ENCODE data around the gene POLR1B.

DNA sequence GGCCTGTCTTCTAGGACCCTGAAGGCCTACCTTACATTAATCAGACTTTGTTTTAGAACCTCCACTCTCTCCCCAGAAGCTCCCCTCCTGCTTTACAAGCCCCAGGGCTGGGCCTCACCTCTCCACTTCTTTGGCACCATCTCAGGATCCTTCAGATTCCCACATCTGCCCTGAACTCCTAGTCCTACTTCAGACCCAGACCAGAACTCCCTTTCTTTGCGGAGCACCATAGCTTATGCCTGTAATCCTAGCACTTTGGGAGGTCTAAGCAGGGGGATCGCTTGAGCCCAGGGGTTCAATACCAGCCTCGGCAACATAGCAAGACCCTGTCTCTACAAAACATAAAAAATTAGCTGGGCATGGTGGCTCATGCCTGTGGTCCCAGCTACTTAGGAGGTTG lies 43.1 kb downstream of the POLR1B start:
- TF ChIP-seq, protein P1, sequence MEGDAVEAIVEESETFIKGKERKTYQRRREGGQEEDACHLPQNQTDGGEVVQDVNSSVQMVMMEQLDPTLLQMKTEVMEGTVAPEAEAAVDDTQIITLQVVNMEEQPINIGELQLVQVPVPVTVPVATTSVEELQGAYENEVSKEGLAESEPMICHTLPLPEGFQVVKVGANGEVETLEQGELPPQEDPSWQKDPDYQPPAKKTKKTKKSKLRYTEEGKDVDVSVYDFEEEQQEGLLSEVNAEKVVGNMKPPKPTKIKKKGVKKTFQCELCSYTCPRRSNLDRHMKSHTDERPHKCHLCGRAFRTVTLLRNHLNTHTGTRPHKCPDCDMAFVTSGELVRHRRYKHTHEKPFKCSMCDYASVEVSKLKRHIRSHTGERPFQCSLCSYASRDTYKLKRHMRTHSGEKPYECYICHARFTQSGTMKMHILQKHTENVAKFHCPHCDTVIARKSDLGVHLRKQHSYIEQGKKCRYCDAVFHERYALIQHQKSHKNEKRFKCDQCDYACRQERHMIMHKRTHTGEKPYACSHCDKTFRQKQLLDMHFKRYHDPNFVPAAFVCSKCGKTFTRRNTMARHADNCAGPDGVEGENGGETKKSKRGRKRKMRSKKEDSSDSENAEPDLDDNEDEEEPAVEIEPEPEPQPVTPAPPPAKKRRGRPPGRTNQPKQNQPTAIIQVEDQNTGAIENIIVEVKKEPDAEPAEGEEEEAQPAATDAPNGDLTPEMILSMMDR (IDR thresholded peaks at IDR 0.05; ENCODE audit: low read depth, low read length, missing input control), result no peak
- TF ChIP-seq, protein P2, sequence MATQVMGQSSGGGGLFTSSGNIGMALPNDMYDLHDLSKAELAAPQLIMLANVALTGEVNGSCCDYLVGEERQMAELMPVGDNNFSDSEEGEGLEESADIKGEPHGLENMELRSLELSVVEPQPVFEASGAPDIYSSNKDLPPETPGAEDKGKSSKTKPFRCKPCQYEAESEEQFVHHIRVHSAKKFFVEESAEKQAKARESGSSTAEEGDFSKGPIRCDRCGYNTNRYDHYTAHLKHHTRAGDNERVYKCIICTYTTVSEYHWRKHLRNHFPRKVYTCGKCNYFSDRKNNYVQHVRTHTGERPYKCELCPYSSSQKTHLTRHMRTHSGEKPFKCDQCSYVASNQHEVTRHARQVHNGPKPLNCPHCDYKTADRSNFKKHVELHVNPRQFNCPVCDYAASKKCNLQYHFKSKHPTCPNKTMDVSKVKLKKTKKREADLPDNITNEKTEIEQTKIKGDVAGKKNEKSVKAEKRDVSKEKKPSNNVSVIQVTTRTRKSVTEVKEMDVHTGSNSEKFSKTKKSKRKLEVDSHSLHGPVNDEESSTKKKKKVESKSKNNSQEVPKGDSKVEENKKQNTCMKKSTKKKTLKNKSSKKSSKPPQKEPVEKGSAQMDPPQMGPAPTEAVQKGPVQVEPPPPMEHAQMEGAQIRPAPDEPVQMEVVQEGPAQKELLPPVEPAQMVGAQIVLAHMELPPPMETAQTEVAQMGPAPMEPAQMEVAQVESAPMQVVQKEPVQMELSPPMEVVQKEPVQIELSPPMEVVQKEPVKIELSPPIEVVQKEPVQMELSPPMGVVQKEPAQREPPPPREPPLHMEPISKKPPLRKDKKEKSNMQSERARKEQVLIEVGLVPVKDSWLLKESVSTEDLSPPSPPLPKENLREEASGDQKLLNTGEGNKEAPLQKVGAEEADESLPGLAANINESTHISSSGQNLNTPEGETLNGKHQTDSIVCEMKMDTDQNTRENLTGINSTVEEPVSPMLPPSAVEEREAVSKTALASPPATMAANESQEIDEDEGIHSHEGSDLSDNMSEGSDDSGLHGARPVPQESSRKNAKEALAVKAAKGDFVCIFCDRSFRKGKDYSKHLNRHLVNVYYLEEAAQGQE (IDR thresholded peaks at IDR 0.05), result no peak
- TF ChIP-seq RAD21 (IDR thresholded peaks at IDR 0.05) (no peak), SP1 (IDR thresholded peaks at IDR 0.05) (no peak), JUND (IDR thresholded peaks at IDR 0.05) (no peak), YY1 (IDR thresholded peaks at IDR 0.05) (no peak), TAF1 (conservative IDR thresholded peaks at IDR 0.05) (no peak), HNF4A (conservative IDR thresholded peaks at IDR 0.05) (no peak)
- TF ChIP-seq, protein P3, sequence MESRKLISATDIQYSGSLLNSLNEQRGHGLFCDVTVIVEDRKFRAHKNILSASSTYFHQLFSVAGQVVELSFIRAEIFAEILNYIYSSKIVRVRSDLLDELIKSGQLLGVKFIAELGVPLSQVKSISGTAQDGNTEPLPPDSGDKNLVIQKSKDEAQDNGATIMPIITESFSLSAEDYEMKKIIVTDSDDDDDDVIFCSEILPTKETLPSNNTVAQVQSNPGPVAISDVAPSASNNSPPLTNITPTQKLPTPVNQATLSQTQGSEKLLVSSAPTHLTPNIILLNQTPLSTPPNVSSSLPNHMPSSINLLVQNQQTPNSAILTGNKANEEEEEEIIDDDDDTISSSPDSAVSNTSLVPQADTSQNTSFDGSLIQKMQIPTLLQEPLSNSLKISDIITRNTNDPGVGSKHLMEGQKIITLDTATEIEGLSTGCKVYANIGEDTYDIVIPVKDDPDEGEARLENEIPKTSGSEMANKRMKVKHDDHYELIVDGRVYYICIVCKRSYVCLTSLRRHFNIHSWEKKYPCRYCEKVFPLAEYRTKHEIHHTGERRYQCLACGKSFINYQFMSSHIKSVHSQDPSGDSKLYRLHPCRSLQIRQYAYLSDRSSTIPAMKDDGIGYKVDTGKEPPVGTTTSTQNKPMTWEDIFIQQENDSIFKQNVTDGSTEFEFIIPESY (IDR thresholded peaks at IDR 0.05), result no peak
- TF ChIP-seq, protein P4, sequence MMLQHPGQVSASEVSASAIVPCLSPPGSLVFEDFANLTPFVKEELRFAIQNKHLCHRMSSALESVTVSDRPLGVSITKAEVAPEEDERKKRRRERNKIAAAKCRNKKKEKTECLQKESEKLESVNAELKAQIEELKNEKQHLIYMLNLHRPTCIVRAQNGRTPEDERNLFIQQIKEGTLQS (IDR thresholded peaks at IDR 0.05), result no peak
- TF ChIP-seq, protein P5, sequence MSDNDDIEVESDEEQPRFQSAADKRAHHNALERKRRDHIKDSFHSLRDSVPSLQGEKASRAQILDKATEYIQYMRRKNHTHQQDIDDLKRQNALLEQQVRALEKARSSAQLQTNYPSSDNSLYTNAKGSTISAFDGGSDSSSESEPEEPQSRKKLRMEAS (IDR thresholded peaks at IDR 0.05), result no peak
